SHP77 treated with DMSO at 0.1 percent for 48 hours (cell line): Measurements from ENCODE around the gene LRFN2.

ENCODE experiments used
- DNase-seq: peaks from one replicate; lab custom pipeline; 2025; lab: John Stamatoyannopoulos, UW

Gene LRFN2

GRCh38 chr6:40438246-40438887 lies 148.8 kb downstream of the LRFN2 start:
- no peak for DNase-seq

GRCh38 chr6:40437631-40438030 lies 149.5 kb downstream of the LRFN2 start:
- no peak for DNase-seq

GRCh38 chr6:40436685-40437604 lies 150.2 kb downstream of the LRFN2 start:
- DNase-seq = no peak

- DNase-seq = no peak
Measured at GRCh38 chr6:40432982-40433381, 154.2 kb downstream of the LRFN2 start.

- DNase-seq = no peak
Measured at GRCh38 chr6:40431706-40432105, 155.5 kb downstream of the LRFN2 start.

GRCh38 chr6:40427196-40427595 lies 160.0 kb downstream of the LRFN2 start:
- no peak for DNase-seq

- no peak for DNase-seq
Measured at GRCh38 chr6:40426346-40427066, 160.7 kb downstream of the LRFN2 start.

- DNase-seq = peak; percentile 53
Measured at GRCh38 chr6:40425192-40425919, 161.8 kb downstream of the LRFN2 start.

- no peak for DNase-seq
Measured at GRCh38 chr6:40422046-40422445, 165.1 kb downstream of the LRFN2 start.

- no peak for DNase-seq
Measured at GRCh38 chr6:40419946-40420728, 167.0 kb downstream of the LRFN2 start.

- no peak for DNase-seq
Measured at GRCh38 chr6:40419377-40419776, 167.8 kb downstream of the LRFN2 start.

- no peak for DNase-seq
Measured at GRCh38 chr6:40417031-40417430, 170.1 kb downstream of the LRFN2 start.

GRCh38 chr6:40414617-40415016 lies 172.5 kb downstream of the LRFN2 start:
- no peak for DNase-seq

- DNase-seq = no peak
Measured at GRCh38 chr6:40413239-40413638, 173.9 kb downstream of the LRFN2 start.

GRCh38 chr6:40411881-40412280 lies 175.3 kb downstream of the LRFN2 start:
- DNase-seq = no peak

- DNase-seq = no peak
Measured at GRCh38 chr6:40410821-40411220, 176.3 kb downstream of the LRFN2 start.

GRCh38 chr6:40409716-40410397 lies 177.3 kb downstream of the LRFN2 start:
- no peak for DNase-seq

GRCh38 chr6:40408786-40409542 lies 178.2 kb downstream of the LRFN2 start:
- no peak for DNase-seq

- no peak for DNase-seq
Measured at GRCh38 chr6:40407239-40407638, 179.9 kb downstream of the LRFN2 start.

GRCh38 chr6:40406175-40406574 lies 181.0 kb downstream of the LRFN2 start:
- DNase-seq = no peak
